IPS DF 4.7 (cell line): Measurements from ENCODE around the gene SH3BP5.

Experiments
- DNase-seq: peaks from one replicate; pipeline ENCODE4 v3.0.0-alpha.2; 2013; ENCODE audit warnings: low spot score; ENCODE audit errors: extremely low read depth

SH3BP5 gene

DNA sequence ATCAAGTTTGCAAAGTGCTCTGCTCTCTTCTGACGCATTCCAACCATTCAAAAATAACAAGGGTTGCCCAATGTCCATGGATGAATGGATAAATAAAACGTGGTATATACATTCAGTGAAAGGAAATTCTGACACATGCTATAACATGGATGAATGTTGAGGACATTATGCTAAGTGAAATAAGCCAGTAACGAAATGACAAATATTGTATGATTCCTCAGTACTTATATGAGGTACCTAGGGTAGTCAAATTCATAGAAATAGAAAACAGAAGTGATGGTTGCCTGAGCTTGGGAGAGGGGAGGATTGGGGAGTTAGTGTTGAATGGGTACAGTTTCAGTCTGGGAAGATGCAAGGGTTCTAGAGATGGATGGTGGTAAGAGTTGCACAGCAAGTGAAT lies 33.9 kb downstream of the SH3BP5 start:
- no peak for DNase-seq

DNA sequence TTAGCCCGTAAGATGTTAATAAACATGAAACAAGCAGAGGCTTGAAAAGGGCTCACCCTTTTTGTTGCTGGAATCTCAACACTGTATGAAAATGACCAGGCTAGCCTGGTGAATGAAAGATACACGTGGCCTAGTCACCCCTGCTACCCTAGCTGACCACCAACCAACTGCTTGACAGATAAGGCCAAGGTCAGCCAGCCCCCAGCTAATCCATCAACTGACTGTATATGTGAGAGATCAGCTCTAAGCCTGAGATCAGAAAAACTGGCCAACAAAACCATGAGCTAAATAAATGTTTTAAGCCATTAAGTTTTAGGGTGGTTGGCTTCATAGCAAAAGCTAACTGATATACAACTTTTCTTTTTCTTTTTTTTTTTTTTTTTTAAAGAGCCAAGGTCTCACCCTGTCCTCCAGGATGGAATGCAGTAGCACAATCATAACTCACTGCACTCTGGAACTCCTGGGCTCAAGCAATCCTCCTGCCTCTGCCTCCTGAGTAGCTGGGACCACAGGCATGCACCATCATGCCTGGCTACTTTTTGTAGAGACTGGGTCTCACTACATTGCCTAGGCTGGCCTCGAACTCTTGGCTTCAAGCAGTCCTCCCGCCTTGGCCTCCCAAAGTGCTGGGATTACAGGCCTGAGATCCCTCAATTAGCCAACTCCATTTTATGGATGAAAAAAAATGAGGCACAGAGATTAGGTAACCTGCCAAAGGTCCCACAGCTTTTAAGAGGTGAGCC lies 34.6 kb downstream of the SH3BP5 start:
- DNase-seq: no peak

GRCh38 chr3:15295506-15295905 lies 36.9 kb downstream of the SH3BP5 start:
- no peak for DNase-seq

- no peak for DNase-seq
Measured at GRCh38 chr3:15294929-15295328, 37.5 kb downstream of the SH3BP5 start.

DNA sequence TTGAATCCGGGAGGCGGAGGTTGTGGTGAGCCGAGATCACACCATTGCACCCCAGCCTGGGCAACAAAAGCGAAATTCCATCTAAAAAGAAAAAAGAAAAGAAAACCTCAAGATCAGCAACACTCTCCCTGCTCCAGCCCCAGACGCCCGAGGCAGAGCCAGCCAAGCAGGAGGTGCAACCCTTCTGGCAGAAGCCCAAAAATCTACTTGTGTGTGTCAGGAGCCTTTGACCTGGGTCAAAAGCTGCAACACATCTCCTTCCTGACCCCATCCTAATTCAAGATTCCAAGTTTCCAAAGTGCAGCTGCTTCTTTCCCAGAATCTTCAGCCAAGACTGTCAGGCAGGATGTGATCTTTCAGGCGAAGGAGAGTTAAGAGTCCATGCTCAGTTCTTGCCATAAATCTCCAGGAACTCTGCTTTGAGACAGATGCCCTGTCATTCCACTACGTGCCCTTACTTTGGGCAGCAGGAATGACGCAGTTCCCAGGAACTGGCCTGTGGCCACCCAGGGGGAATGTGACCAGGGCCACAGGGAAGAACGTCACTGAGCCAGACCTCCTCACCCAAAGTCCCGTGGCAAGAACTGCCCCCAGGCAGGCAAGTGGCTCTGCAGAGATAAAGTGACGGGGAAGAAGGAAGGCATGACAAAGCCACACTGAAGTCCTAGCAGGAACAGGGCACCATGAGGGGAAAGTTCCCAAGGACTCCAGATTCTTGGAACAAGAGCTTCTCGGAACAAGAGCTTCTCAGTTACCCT lies 39.4 kb downstream of the SH3BP5 start:
- DNase-seq: no peak

DNA sequence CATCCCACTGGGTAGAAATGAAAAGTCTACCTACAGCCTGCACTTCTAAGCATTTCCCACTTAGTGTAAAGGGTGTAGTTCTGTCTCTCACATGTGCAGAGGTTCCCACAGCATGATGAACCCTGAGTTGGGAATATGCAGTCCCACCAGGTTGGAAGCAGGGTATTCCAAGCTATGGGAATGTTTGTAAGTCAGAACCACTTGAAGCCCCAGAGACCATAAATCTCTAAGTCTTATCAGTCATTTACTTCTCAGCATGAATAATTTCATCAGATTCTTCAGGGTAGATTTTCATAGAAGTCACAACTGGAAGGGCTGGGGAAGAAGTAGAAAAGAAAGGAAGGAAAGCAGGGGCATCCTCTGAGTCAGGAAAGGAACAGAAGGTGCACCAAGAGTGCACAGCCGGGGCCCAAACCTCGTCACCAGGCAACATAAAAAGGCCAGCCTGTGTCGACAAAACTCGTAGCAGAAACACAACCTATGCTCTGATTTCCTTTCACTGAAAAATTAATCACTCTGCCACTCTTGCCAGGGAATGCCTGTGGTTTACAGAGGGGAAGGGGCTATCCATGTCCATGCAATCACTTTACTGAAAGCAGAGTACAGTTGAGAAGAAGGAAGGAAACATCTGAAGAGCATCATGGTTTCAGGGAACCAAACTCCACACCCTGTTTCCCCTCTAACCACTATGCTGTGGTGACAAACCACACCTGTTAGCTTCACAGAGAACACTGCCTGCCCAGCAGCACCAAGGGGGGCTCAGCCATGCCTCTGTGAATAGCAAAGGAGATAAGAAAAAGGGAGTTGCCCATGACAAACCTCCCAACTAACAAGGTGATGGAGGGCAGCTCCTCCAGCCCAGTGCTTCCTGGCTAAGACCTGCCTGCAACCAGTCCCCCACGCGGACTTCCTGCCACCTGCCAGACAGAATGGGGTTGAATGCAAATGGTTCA lies 40.5 kb downstream of the SH3BP5 start:
- no peak for DNase-seq

DNA sequence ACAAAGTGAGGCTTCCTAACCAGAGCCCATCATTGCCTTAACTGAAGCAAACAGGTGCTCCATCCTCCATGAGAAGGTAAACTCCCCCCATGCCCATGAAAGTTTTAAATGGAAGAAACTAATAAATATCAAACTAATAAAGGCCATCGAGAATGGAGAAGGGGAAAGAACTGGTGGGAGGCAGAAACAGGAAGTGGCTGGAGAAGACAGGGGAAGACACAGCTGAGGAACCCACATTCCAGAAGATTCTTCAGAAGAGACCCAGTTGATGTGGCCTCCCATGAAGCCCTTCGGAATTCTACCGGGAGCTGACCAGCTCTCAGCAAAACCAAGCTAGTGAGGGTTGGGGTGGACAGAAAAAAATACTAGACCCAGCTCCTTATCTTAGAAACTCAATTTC lies 41.6 kb downstream of the SH3BP5 start:
- no peak for DNase-seq

- no peak for DNase-seq
Measured at GRCh38 chr3:15289661-15290060, 42.7 kb downstream of the SH3BP5 start.

- DNase-seq: no peak
Measured at GRCh38 chr3:15288331-15289035, 43.9 kb downstream of the SH3BP5 start.

- DNase-seq: no peak
Measured at GRCh38 chr3:15287565-15288330, 44.6 kb downstream of the SH3BP5 start.

GRCh38 chr3:15286022-15286421 lies 46.4 kb downstream of the SH3BP5 start:
- DNase-seq: no peak

DNA sequence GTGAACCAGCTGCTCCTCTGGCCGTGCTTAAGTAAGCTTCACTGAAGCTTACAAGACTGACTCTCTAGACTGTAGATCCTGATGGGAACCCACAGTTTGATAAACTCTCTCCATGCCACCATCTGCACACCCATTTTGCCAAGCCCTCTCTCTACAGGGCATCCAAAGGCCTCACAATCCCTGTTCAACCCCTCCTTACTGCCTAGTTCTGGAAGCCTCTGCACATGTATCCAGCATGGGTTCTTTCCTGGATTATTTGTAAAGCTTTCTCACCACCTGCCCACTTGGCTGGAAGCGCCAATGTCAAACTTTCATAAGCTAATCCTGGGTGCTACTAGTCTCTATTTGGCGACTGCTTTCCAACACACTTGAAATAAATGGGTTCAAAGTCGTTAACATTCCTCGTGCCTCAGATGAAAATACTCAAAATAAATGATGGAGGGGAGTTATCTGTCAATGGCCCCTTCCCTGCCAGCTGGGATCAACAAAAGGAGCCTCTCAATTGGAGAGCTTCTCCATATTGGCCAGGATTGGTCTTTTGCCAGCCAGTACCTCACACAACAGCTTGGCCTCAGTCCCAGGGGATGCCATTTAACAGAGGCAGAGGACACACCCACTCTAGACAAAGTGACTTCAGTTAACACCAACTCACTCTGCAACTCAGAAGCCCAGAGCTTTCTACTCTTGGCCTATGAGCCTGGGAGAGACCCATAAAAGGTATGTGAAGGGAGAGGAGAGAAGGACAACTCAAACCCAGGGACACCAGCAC lies 48.1 kb downstream of the SH3BP5 start:
- DNase-seq: no peak

- no peak for DNase-seq
Measured at GRCh38 chr3:15283702-15284101, 48.7 kb downstream of the SH3BP5 start.

DNA sequence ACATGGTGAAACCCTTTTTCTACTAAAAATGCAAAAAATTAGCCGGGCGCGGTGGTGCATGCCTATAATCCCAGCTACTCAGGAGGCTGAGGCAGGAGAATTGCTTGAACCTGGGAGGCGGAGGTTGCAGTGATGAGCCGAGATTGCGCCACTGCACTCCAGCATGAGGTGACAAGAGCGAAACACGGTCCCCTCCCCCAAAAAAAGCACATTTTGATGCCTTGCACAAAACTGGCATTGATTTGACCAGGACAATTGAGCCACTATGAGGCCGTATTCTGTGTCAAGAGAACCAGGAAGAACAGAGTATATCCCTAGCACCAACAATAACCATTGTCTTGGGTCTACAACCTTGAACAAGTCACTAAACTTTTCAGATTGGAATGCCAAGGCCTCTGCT lies 50.6 kb downstream of the SH3BP5 start:
- no peak for DNase-seq

DNA sequence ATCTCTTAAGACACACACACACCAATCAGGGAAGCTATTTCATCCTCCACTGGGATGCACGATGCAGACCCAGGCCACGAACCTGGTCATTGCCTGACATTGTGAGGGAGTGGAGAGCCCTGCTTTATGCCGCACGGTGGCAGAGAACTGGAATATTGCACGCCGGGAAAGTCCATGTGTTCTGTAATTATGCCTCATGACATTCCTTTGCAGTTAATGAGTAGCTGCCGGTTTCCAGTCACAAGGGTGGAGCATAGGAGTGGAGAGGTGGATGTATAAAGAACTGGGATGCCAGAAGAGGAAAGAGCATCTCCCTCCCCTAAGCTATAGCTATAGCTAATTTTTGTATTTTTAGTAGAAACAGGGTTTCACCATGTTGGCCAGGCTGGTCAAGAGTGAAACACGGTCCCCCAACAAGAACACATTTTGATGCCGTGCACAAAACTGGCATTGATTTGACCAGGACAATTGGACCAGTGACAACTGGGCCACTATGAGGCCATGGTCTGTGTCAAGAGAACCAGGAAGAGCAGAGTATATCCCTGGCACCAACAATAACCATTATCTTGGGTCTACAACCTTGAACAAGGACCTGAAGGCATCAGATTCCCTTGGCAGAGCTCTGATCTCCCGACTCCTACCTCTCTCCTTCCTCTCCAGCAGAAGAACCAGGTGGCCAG lies 51.4 kb downstream of the SH3BP5 start:
- DNase-seq: no peak

DNA sequence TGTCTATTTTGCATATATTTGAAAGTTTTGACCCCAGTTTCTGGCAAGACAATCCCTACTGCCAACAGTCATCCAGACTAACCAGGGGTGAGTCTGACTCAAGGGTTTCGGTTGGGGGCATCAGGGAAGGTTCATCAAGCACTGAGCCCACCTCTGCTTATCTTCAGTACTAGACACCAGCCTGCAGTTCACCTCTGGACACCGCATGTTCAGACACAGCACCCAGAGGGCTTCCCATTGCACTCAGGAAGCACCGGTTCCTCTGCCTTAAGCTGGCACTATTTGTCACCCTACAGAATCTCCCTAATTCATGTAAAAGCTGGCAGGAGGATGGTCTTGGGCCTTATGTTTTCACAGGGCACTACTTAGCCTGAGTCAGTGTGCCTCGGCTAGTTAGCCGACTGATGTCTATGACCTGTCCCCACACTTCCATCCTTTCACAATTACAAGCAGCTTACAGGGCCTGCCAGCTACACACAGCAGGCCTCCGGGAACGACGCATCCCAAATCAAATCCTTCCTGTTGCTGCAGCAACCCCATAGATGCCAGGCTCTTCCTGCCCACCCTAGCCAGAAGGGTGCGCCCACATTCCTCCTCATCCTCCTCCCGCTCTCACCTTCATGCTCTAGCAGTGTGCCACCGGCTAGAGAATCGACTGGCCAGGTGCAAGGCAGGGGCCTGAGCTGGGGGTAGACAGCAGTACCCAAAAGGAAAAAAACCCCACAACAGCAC lies 52.5 kb downstream of the SH3BP5 start:
- DNase-seq: no peak

GRCh38 chr3:15279205-15279604 lies 53.2 kb downstream of the SH3BP5 start:
- no peak for DNase-seq

DNA sequence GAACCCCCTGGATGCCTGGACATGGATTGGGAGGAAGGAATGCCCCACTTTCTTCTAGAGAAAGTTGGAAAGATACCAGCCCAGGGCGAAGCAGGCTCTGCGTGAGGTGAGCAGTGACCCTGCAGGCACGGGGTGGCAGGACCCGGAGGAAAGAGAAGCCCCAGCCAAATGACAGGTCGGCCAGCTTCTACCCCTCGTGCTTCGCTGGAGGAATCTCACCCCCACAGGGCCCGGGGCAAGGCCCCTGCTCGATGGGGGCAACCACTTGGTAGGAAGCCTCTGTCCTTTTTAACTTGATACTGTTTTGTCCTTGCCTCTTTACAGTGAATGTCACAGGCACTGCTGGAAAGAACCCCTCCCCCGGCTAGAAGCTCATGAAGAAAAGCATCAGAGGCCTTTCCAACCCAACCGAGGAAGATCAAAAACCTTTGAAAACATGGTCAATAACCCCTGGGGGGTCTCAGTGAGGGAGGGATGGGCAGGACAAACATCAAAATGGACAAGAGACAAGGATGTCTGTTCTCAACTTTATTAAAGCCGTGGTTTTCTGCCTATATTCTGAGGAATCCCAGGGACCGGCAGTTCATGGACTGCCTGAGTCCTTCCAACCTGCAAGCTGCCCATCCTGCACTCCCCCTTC lies 54.4 kb downstream of the SH3BP5 start:
- DNase-seq: no peak
